ENCODE data around the gene CCDC142. TPM values are rescaled to one million over a fixed set of nuclear protein-coding genes. Genes with fewer than 3 reads are reported as not detected.

Gene CCDC142
- total and polyA plus RNA-seq, 2 of the 8 experiments (the other 6 are each of a cell fraction or from before 2014, with no cell fraction given): 6.0 to 10.7 TPM

- Histone ChIP-seq H3K79me1 (ENCODE audit: low read depth, low read length) (no peaks in the 10 kb centered on the region), H3K4ac (replicated peaks; ENCODE audit: insufficient read length, low read depth, low read length) (no peak overlapping the region), H2BK15ac (ENCODE audit: low read length) (no peak overlapping the region), H3K4me3 (ENCODE audit: extremely low read depth in 1 of 4, insufficient read depth in 2 of 4, low read depth in 3 of 4, low read length in 4 of 4) (no peak overlapping the region), H3K27ac (ENCODE audit: low read depth, low read length) (no peak overlapping the region), H4K5ac (ENCODE audit: insufficient read length, low read depth, low read length) (no peak overlapping the region), H3K9ac (replicated peaks in 1 of 4; ENCODE audit: extremely low read depth in 1 of 4, low read depth in 3 of 4, low read length in 3 of 4) (no peak overlapping the region), H2AFZ (ENCODE audit: low read length) (no peak overlapping the region), H3K79me2 (ENCODE audit: control insufficient read depth in 1 of 2, insufficient read depth in 2 of 2, low read length in 2 of 2) (0 out of 4 replicates have a peak, but pooled peaks cover 0 to 2% of the 10 kb centered on the region in 2 experiments), H3K4me2 (ENCODE audit: insufficient read depth in 1 of 2, low read depth in 2 of 2, low read length in 2 of 2) (no peak overlapping the region), H3K23me2 (ENCODE audit: low read depth, low read length) (no peaks in the 10 kb centered on the region), H2BK20ac (ENCODE audit: low read length) (no peak overlapping the region), H2AK5ac (ENCODE audit: low read depth, low read length) (no peak overlapping the region), H3K56ac (replicated peaks; ENCODE audit: insufficient read length, low read depth, low read length) (no peak overlapping the region), H2BK5ac (ENCODE audit: low read depth, low read length) (no peak overlapping the region), H4K8ac (ENCODE audit: extremely low read depth, insufficient read depth, low read length) (no peak overlapping the region), H3K18ac (ENCODE audit: extremely low read depth, low read length) (no peak overlapping the region), H2BK12ac (ENCODE audit: low read depth, low read length) (no peak overlapping the region), H4K91ac (replicated peaks; ENCODE audit: insufficient read length, low read length) (no peak overlapping the region), H3K23ac (ENCODE audit: insufficient read length) (no peak overlapping the region), H2BK120ac (replicated peaks; ENCODE audit: low read depth, low read length) (no peak overlapping the region), H3K4me1 (replicated peaks in 1 of 4; ENCODE audit: control insufficient read depth in 3 of 4, insufficient read depth in 4 of 4, low read length in 3 of 4) (no peaks in the 10 kb centered on the region), H3K36me3 (ENCODE audit: control insufficient read depth in 2 of 4, insufficient read depth in 4 of 4, low read length in 3 of 4) (peaks cover 7 to 22% (median 18%) of the 10 kb centered on the region in 4 experiments), H4K20me1 (replicated peaks in 1 of 2; ENCODE audit: control insufficient read depth in 1 of 2, insufficient read depth in 2 of 2, low read length in 2 of 2) (peaks cover 2 to 6% of the 10 kb centered on the region in 2 experiments), H3K27me3 (replicated peaks in 1 of 4; ENCODE audit: control insufficient read depth in 3 of 4, extremely low read depth in 1 of 4, insufficient read depth in 3 of 4, low read length in 3 of 4) (no peaks in the 10 kb centered on the region), H3K14ac (ENCODE audit: insufficient read length) (no peak overlapping the region), H3K9me3 (ENCODE audit: insufficient read depth in 2 of 2, low read depth in 1 of 2, low read length in 1 of 2) (no peaks in the 10 kb centered on the region)
- POLR2A ChIA-PET (ENCODE audit: partially characterized antibody): interaction anchor here (0.9 to 3.2 kb wide), 9 partner anchors 8 to 50 kb away, joined by 3 to 11 read pairs (median 4); partner anchors contain the start of genes LBX2, PCGF1 and WBP1
- DNase-seq (ENCODE audit: low read depth in 1 of 2, low spot score in 2 of 2) (no peak), FAIRE-seq (no peak)
- 88% methylated on average over 9 of the region's 9 CpGs; no CpG with 5 or more reads in 1 of the 2 experiments for WGBS, 2 experiments (ENCODE audit: extremely low coverage in 1 of 2, insufficient coverage in 1 of 2, insufficient read length in 1 of 2, insufficient replicate concordance in 2 of 2, low coverage in 1 of 2, low lambda C conversion rate in 2 of 2, missing lambda C conversion rate in 1 of 2)
- CTCF ChIA-PET (ENCODE audit: partially characterized antibody): interaction anchor here (0.9 to 6.9 kb wide), 8 partner anchors 12 to 98 kb away, joined by 3 to 37 read pairs (median 4); partner anchors contain the start of genes INO80B and LBX2
- TF ChIP-seq POLR2AphosphoS5 (IDR thresholded peaks at IDR 0.05; ENCODE audit: low read depth, low read length): no peak
- no peak for TF ChIP-seq POLR2A (IDR thresholded peaks at IDR 0.05; ENCODE audit: control extremely low read depth in 1 of 2, low read depth in 2 of 2, low read length in 2 of 2)
- no peak for TF ChIP-seq RFX5 (IDR thresholded peaks at IDR 0.05; ENCODE audit: borderline replicate concordance, low read depth, low read length)
- TF ChIP-seq EGR1 (IDR thresholded peaks at IDR 0.05; ENCODE audit: borderline replicate concordance, low read depth, low read length): no peak
- TF ChIP-seq BACH1 (IDR thresholded peaks at IDR 0.05; ENCODE audit: low read length): no peak
- TF ChIP-seq, protein P1, sequence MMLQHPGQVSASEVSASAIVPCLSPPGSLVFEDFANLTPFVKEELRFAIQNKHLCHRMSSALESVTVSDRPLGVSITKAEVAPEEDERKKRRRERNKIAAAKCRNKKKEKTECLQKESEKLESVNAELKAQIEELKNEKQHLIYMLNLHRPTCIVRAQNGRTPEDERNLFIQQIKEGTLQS (IDR thresholded peaks at IDR 0.05; ENCODE audit: insufficient read depth, low read depth, low read length): no peak
- TF ChIP-seq SRF (IDR thresholded peaks at IDR 0.05; ENCODE audit: low read depth, low read length): no peak
These were observed 6.1 kb upstream of the CCDC142 start for GRCh38 chr2:74488643-74489481.

All from H1 (cell line).